Stomach smooth muscle (tissue), 2 donors: ENCODE measurements around the gene SYNJ1.

Experiments used
- H3K27ac ChIP-seq: one replicate; pipeline ENCODE4 v1.7.0; 2013; ENCODE audit warnings: mild to moderate bottlenecking, low read length, inconsistent platforms
- H3K27me3 ChIP-seq, 2 donors: one replicate each; pipeline ENCODE4 v1.7.0; 2013; ENCODE audit warnings: low read length in 2 of 2; ENCODE audit not compliant: insufficient read depth in 2 of 2, control insufficient read depth in 1 of 2
- H3K36me3 ChIP-seq, 2 donors: one replicate each; pipeline ENCODE4 v1.7.0; 2013; ENCODE audit warnings: low read length in 2 of 2; ENCODE audit not compliant: control insufficient read depth in 2 of 2, insufficient read depth in 2 of 2
- H3K4me1 ChIP-seq: one replicate; pipeline ENCODE4 v1.7.0; 2013; ENCODE audit warnings: low read length; ENCODE audit not compliant: control insufficient read depth, insufficient read depth
- H3K4me3 ChIP-seq, 2 donors: one replicate each; pipeline ENCODE4 v1.7.0; 2013; ENCODE audit warnings: low read length in 2 of 2
- H3K9ac ChIP-seq, 2 donors: one replicate each; pipeline ENCODE4 v1.7.0; 2013; ENCODE audit warnings: low read length in 2 of 2, mild to moderate bottlenecking in 1 of 2
- H3K9me3 ChIP-seq, 2 donors: one replicate each; pipeline ENCODE4 v1.7.0; 2013; ENCODE audit warnings: low read length in 2 of 2; ENCODE audit not compliant: control insufficient read depth in 2 of 2
- donor health status: healthy.
- donor health status: Pancreatic carcinoma.

Gene SYNJ1

DNA sequence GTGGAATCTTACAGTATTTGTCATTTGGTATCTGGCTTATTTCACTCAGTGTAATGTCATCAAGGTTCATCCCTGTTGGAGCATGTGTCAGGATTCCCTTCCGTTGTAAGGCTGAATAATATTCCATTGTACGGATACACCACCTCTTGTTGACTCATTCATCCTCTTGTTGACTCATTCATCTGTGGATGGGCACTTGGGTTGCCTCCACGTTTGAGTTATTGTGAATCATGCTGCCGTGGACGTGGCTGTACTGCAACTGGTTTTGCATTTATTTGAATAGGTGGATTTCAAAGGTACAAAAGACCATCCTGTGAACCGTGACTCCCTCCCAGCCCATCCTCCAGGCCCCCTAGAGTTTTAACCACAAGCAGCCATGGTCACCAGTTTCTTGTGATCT is 130.6 kb downstream of the SYNJ1 start:
- Histone ChIP-seq H3K27ac (no peak overlapping the region), H3K9ac (no peak overlapping the region), H3K4me3 (no peak overlapping the region), H3K36me3 (peaks cover 9 to 14% of the 10 kb centered on the region in 2 donors), H3K27me3 (no peaks in the 10 kb centered on the region), H3K4me1 (no peaks in the 10 kb centered on the region), H3K9me3 (no peaks in the 10 kb centered on the region)

GRCh38 chr21:32595431-32595830 is 132.4 kb downstream of the SYNJ1 start:
- H3K4me1 ChIP-seq = no peaks in the 10 kb centered on the region
- H3K4me3 ChIP-seq = no peak overlapping the region
- no peak overlapping the region for H3K27ac ChIP-seq
- peaks cover 0 to 3% of the 10 kb centered on the region in 2 donors for H3K27me3 ChIP-seq
- H3K9ac ChIP-seq = no peak overlapping the region
- H3K36me3 ChIP-seq = peaks cover 4 to 11% of the 10 kb centered on the region in 2 donors
- H3K9me3 ChIP-seq = no peaks in the 10 kb centered on the region

DNA sequence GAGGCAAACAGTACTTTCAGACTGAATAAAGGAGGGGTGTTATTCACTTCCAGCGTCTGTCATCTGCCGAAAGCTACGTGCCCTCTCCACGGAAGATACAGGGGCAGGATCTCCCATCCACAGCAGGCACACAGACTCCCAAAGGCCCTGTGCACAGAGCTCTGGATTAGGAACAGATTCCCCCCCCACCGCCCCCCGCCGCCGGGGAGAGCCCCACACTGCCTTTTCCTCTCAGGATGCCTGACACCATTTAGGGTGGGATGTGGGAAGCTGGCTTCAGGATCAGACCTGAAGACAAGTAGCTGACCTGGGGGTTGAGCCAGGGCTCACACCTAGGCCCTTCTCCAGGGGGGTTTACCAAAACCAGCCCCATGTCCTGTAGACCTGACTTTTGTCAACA is 134.1 kb downstream of the SYNJ1 start:
- no peak overlapping the region for H3K27ac ChIP-seq
- no peak overlapping the region for H3K4me3 ChIP-seq
- peaks cover 0 to 2% of the 10 kb centered on the region in 2 donors for H3K36me3 ChIP-seq
- H3K9ac ChIP-seq = no peak overlapping the region
- no peaks in the 10 kb centered on the region for H3K4me1 ChIP-seq
- peaks cover 0 to 3% of the 10 kb centered on the region in 2 donors for H3K27me3 ChIP-seq
- H3K9me3 ChIP-seq = no peaks in the 10 kb centered on the region

DNA sequence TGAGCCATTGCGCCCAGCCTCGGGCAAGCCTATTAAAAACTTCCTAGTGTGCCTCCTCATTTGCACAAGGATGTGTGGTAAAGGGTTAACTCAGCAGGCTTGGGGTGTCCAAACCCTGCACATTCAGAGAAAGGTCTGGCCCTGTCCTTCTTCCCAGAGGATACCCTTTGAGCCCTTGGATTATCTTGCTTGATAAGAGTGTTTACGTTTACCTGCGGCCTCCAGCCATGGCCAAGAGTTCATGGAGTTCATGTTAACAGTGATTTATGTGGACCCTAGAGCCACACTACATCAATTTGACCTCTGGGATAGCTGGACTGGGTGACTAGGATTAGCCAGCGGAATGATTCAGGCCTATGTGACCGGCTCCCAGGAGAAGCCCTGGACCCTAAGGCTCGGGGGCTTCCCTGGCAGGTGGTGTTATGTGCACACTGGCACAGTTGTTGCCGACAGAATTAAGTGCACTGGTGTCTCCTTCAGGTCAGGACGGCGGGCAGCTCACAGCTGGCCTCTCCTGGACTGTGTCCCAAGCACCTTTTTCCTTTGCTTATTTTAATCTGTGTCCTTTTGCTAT is 134.8 kb downstream of the SYNJ1 start:
- H3K9ac ChIP-seq = no peak overlapping the region

GRCh38 chr21:32590130-32590529 is 137.7 kb downstream of the SYNJ1 start:
- no peak overlapping the region for H3K27ac ChIP-seq
- H3K4me3 ChIP-seq = no peak overlapping the region
- H3K9me3 ChIP-seq = no peaks in the 10 kb centered on the region

More for the DNA sequence above, 134.8 kb downstream of the SYNJ1 start:
- no peaks in the 10 kb centered on the region for H3K9me3 ChIP-seq
- no peak overlapping the region for H3K4me3 ChIP-seq
- H3K4me1 ChIP-seq = no peaks in the 10 kb centered on the region
- no peak overlapping the region for H3K27ac ChIP-seq
- peaks cover 0 to 2% of the 10 kb centered on the region in 2 donors for H3K36me3 ChIP-seq
- peaks cover 0 to 3% of the 10 kb centered on the region in 2 donors for H3K27me3 ChIP-seq

DNA sequence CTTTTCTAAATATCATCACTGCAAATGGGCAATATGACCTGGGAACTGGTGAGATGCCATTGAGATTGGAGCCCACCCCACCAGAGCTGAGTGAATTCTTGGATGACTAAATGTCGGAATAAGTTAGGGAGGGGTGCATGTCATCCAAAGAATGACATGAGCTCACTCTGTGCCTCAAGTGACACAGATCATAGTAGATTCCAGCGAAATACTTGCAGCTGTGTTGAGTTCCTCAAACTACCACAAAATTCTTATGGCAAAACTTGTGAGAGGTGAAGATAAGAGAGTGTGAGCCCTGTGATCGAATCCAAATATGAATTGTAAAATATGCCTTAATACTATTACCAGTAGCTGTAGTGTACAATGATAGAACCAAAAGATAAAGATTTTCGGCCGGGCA is 140.2 kb downstream of the SYNJ1 start:
- no peak overlapping the region for H3K27ac ChIP-seq
- no peak overlapping the region for H3K9ac ChIP-seq
- no peaks in the 10 kb centered on the region for H3K4me1 ChIP-seq
- H3K27me3 ChIP-seq = peaks cover 0 to 3% of the 10 kb centered on the region in 2 donors
- no peaks in the 10 kb centered on the region for H3K9me3 ChIP-seq
- H3K36me3 ChIP-seq = peaks cover 0 to 5% of the 10 kb centered on the region in 2 donors
- H3K4me3 ChIP-seq = no peak overlapping the region

More at GRCh38 chr21:32590130-32590529, 137.7 kb downstream of the SYNJ1 start:
- Histone ChIP-seq H3K27me3 (peaks cover 0 to 3% of the 10 kb centered on the region in 2 donors), H3K36me3 (peaks cover 0 to 5% of the 10 kb centered on the region in 2 donors), H3K4me1 (no peaks in the 10 kb centered on the region), H3K9ac (no peak overlapping the region)

GRCh38 chr21:32587120-32587519 is 140.7 kb downstream of the SYNJ1 start:
- Histone ChIP-seq H3K4me1 (no peaks in the 10 kb centered on the region), H3K9ac (no peak overlapping the region), H3K36me3 (peaks cover 0 to 5% of the 10 kb centered on the region in 2 donors)

DNA sequence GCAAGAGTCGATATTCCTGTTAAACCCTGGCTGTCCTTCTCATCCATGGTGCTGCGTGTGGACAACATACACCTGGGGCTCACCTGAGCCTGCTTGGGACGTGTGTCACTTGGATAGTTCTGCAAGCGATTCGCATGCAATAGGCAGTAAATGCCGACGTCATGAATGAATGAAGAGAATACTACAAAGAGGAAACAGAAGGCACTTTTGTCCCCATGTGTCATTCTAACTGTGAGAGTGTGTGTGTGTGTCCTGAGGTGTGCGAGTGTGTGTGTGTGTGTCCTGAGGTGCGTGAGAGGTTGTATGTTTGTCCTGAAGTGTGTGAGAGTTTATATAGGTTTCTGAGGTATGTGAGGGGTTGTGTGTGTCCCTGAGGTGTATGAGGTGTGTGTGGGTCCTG is 141.8 kb downstream of the SYNJ1 start:
- no peaks in the 10 kb centered on the region for H3K4me1 ChIP-seq
- H3K9me3 ChIP-seq = no peaks in the 10 kb centered on the region
- no peak overlapping the region for H3K27ac ChIP-seq
- peaks cover 0 to 5% of the 10 kb centered on the region in 2 donors for H3K36me3 ChIP-seq
- no peak overlapping the region for H3K9ac ChIP-seq
- H3K27me3 ChIP-seq = peaks cover 0 to 2% of the 10 kb centered on the region in 2 donors
- H3K4me3 ChIP-seq = no peak overlapping the region

More at GRCh38 chr21:32587120-32587519, 140.7 kb downstream of the SYNJ1 start:
- Histone ChIP-seq H3K9me3 (no peaks in the 10 kb centered on the region), H3K27me3 (peaks cover 0 to 3% of the 10 kb centered on the region in 2 donors), H3K27ac (no peak overlapping the region), H3K4me3 (no peak overlapping the region)

DNA sequence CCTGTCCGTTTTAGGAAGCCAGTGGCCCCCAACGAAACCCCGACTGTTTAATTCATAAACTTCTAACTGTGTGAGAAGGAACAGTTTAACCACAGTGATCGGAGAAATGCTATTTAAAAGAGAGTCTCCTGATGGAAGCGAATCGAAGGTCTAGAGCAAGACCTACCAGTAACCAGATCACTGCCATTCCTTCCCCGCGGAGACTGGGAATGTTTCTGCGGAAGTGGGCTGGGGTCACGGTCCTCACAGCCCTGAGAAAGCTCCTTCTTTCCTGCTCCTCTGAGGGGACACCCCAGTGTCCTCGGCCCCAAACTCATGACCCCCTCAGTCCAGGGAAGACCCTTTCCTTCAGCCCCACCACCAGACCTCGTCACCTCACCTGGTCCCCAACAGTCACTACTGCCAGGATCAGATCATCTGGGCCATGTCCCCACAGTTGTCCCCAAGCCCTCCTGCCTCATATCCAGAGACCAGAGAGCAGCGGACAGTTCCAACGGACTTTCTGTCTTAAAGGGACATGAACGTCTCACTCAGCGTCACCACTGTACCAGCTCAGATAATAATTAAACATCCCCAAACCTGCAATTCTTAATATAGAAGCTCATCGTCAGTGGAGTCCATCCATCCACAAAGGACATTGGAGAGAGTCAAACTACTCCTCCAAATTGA is 142.6 kb downstream of the SYNJ1 start, which contains the start of gene TCP10L:
TSS of gene TCP10L (minus strand) at position 482 of the 669 bp plus-strand sequence. CDS start 1,219 bp downstream, outside the sequence.
- no peaks in the 10 kb centered on the region for H3K9me3 ChIP-seq
- no peak within 1 kb of the TSS for H3K9ac ChIP-seq
- no peaks in the 10 kb centered on the region for H3K27me3 ChIP-seq
- H3K36me3 ChIP-seq = peaks cover 0 to 5% of the 10 kb centered on the region in 2 donors
- no peak within 1 kb of the TSS for H3K27ac ChIP-seq
- no peaks in the 10 kb centered on the region for H3K4me1 ChIP-seq
- H3K4me3 ChIP-seq = no peak within 1 kb of the TSS

DNA sequence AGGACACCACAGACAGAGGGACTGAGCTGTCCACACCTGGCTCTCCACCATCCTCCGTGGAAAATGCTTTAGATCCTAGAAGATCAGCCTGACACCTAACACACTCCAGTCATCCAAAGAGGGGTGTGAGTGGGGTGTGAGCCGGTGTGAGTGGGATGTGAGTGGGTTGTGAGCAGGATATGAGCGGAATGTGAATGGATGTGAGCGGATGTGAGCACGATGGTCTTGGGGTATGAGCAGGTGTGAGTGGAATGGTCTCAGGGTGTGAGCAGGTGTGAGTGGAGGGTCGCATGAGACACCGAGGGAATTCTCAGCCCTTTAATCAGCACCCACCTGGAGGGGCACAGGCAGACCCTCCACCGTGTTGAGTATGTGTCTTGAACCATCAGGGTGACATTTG is 143.3 kb downstream of the SYNJ1 start:
- Histone ChIP-seq H3K36me3 (peaks cover 0 to 5% of the 10 kb centered on the region in 2 donors), H3K9me3 (no peaks in the 10 kb centered on the region), H3K4me3 (no peak overlapping the region)

DNA sequence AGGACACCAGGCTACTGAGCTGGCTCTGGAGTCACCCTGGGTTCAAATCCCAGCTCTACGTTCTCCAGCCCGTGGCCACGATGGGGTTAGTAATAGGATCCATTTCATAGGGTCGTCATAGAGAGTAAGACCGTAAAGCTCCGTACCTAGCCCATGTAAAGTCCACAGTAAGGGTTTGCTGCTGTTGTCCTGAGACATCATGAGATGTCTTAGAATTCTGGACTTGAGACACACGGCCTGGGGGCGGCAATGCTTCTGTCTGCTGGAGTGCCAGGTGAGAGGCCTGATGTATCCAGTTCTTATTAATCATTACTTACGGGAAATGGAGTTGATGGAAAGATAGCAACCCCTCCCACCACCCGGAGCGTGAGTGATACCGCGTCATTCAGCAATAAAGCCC is 146.1 kb downstream of the SYNJ1 start:
- no peak overlapping the region for H3K9ac ChIP-seq
- no peaks in the 10 kb centered on the region for H3K9me3 ChIP-seq
- H3K4me1 ChIP-seq = no peaks in the 10 kb centered on the region
- H3K36me3 ChIP-seq = peaks cover 0 to 4% of the 10 kb centered on the region in 2 donors
- no peaks in the 10 kb centered on the region for H3K27me3 ChIP-seq
- no peak overlapping the region for H3K27ac ChIP-seq
- H3K4me3 ChIP-seq = no peak overlapping the region

More for the DNA sequence above, 143.3 kb downstream of the SYNJ1 start:
- H3K27me3 ChIP-seq = no peaks in the 10 kb centered on the region
- no peaks in the 10 kb centered on the region for H3K4me1 ChIP-seq
- H3K27ac ChIP-seq = no peak overlapping the region
- no peak overlapping the region for H3K9ac ChIP-seq
